HepG2 (cell line): ENCODE results near the gene PGS1. TPM values are rescaled to one million over a fixed set of nuclear protein-coding genes. Genes with fewer than 3 reads are reported as not detected.
A peak's percentile ranks its signal among the peaks of the same experiment; 100 is the strongest.

ENCODE experiments used
- CCAR2 ChIP-seq: fragments of 200-400 bp; formaldehyde crosslinking; optimal IDR thresholded peaks from 2 replicates; pipeline ENCODE3; 2018; ENCODE audit warnings: low read depth, mild to moderate bottlenecking, low read length, moderate library complexity
- ESRRA ChIP-seq: sonication (generic); formaldehyde crosslinking; IDR thresholded peaks from 2 replicates; pipeline ENCODE4 v1.5.1; 2020; ENCODE audit warnings: mild to moderate bottlenecking, low read depth, missing genetic modification reagents
- FOSL2 ChIP-seq: sonication (generic); formaldehyde crosslinking; IDR thresholded peaks from 2 replicates; pipeline ENCODE4 v1.4.0; 2020; ENCODE audit warnings: missing genetic modification reagents
- HOXA7 ChIP-seq: sonication (generic); formaldehyde crosslinking; IDR thresholded peaks from 2 replicates; pipeline ENCODE4 v1.8.1; 2022; ENCODE audit warnings: mild to moderate bottlenecking, missing genetic modification reagents, moderate library complexity
- MAFF ChIP-seq: IDR thresholded peaks from 2 replicates; pipeline ENCODE4 v1.6.1; 2011; ENCODE audit warnings: low read depth, low read length, improper control_type of control experiment
- MBD4 ChIP-seq: IDR thresholded peaks from 2 replicates; pipeline ENCODE4 v1.6.1; 2012; ENCODE audit warnings: low read length, inconsistent platforms, borderline replicate concordance
- MEIS2 ChIP-seq: sonication (generic); formaldehyde crosslinking; IDR thresholded peaks from 2 replicates; pipeline ENCODE4 v1.9.0; 2021; ENCODE audit warnings: mild to moderate bottlenecking, missing genetic modification reagents
- RBM39 ChIP-seq: fragments of 200-400 bp; formaldehyde crosslinking; IDR thresholded peaks from one replicate; pipeline ENCODE4 v1.6.1; 2018; ENCODE audit warnings: antibody characterized with exemption, mild to moderate bottlenecking, low read depth, low read length; ENCODE audit not compliant: poor library complexity, severe bottlenecking
- TAF15 ChIP-seq: fragments of 200-400 bp; formaldehyde crosslinking; IDR thresholded peaks from one replicate; pipeline ENCODE4 v1.6.1; 2018; ENCODE audit warnings: mild to moderate bottlenecking, low read depth, low read length; ENCODE audit not compliant: poor library complexity, severe bottlenecking
- TEAD2 ChIP-seq: sonication (generic); formaldehyde crosslinking; IDR thresholded peaks from 2 replicates; pipeline ENCODE4 v1.9.0; 2021; ENCODE audit warnings: missing genetic modification reagents
- ZFP36L1 ChIP-seq: sonication (generic); formaldehyde crosslinking; IDR thresholded peaks from 2 replicates; pipeline ENCODE4 v1.8.0; 2022; ENCODE audit warnings: mild to moderate bottlenecking, missing genetic modification reagents, moderate library complexity
- ZNF138 ChIP-seq: sonication (generic); formaldehyde crosslinking; IDR thresholded peaks from 2 replicates; pipeline ENCODE4 v1.5.0; 2020; ENCODE audit warnings: mild to moderate bottlenecking, low read depth, missing genetic modification reagents
- ZNF589 ChIP-seq: sonication (generic); formaldehyde crosslinking; conservative IDR thresholded peaks from 2 replicates; pipeline ENCODE4 v1.8.0; 2022; ENCODE audit warnings: mild to moderate bottlenecking, moderate library complexity, missing genetic modification reagents
- ZNF674 ChIP-seq: sonication (generic); formaldehyde crosslinking; IDR thresholded peaks from 2 replicates; pipeline ENCODE4 v1.5.0; 2020; ENCODE audit warnings: low read depth, mild to moderate bottlenecking, missing genetic modification reagents
- polyA plus RNA-seq, 8 experiments: library from polyadenylated mRNA; depleted of rRNA in 3 of 8; stranded (reverse) in 7 of 8; unstranded in 1 of 8; fragments of >200 nt; fragmentation: Illumina TruSeq in 4 of 8; extraction: Trizol in 4 of 8; gene quantifications; 2 replicates each; pipeline versions ENCODE4 v1.2.1 to v1.2.3, GENCODE V29; 2011 to 2016; ENCODE audit warnings: low read depth in 4 of 8, missing spikeins in 1 of 8, mixed read lengths in 1 of 8; ENCODE audit not compliant: insufficient read depth in 1 of 8
- total RNA-seq, 5 experiments: library from RNA; depleted of rRNA; stranded (reverse); fragments of >200 nt; fragmentation: Illumina TruSeq; extraction: Trizol; gene quantifications; 2 replicates each; pipeline ENCODE4 v1.2.3, GENCODE V29; 2016; ENCODE audit warnings: low read depth in 1 of 5
- TF ChIP-seq, protein P1 (sequence below): sonication (generic); formaldehyde crosslinking; IDR thresholded peaks from 2 replicates; pipeline ENCODE4 v1.4.0; 2020; ENCODE audit warnings: missing genetic modification reagents
- TF ChIP-seq, protein P2 (sequence below): sonication (generic); formaldehyde crosslinking; IDR thresholded peaks from 2 replicates; pipeline ENCODE4 v1.5.1; 2020; ENCODE audit warnings: missing genetic modification reagents, mild to moderate bottlenecking, borderline replicate concordance
- TF ChIP-seq, protein P3 (sequence below): sonication (generic); formaldehyde crosslinking; IDR thresholded peaks from 2 replicates; pipeline ENCODE4 v1.4.0; 2020; ENCODE audit warnings: missing genetic modification reagents

Gene PGS1
- total and polyA plus RNA-seq, 2 of the 13 experiments (the other 11 are each of a cell fraction or from before 2014, with no cell fraction given), result 25.9 to 31.5 TPM

DNA sequence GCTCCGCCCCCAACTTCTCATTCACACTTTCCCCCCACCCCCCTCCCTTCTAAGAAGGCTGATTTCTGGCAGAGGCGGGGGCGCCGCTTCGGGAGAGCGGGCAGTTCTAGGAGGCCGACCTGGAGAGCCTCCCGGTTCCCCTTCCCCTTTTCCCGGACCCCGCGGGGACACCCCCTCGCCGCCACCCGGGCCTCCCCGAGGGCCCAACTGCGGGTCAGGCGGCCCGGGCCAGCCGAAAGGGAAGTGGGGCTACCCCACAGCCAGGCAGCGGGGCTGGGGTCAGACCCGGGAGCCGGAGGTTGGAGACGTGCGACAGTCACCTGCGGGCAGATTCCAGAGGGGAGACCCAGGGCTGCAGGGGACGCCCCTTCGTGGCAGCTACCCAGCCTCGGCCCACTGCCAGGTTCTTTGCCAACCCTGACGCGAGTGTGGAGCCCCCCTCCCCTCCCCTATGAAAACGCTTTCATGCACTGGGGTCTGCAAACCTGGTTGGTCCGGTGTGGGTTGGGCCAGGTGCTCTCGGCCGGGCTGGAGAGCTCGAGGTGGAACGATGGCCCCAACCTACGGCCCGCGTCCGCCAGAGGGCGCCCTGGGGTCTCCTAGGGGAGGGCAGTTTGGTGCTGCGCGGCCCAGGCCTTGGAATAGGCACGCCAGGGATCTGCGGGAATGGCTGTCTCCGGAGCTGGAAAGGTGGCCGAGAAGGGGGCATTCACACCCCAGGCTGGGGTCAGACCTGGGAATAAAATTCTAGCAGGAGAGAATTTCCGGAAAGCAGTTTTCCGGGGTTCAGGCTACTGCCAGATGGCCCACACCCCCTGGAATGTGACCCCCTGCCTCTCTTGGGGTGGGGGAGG is 17.9 kb upstream of the PGS1 start (continued):
- TF ChIP-seq, protein P1, sequence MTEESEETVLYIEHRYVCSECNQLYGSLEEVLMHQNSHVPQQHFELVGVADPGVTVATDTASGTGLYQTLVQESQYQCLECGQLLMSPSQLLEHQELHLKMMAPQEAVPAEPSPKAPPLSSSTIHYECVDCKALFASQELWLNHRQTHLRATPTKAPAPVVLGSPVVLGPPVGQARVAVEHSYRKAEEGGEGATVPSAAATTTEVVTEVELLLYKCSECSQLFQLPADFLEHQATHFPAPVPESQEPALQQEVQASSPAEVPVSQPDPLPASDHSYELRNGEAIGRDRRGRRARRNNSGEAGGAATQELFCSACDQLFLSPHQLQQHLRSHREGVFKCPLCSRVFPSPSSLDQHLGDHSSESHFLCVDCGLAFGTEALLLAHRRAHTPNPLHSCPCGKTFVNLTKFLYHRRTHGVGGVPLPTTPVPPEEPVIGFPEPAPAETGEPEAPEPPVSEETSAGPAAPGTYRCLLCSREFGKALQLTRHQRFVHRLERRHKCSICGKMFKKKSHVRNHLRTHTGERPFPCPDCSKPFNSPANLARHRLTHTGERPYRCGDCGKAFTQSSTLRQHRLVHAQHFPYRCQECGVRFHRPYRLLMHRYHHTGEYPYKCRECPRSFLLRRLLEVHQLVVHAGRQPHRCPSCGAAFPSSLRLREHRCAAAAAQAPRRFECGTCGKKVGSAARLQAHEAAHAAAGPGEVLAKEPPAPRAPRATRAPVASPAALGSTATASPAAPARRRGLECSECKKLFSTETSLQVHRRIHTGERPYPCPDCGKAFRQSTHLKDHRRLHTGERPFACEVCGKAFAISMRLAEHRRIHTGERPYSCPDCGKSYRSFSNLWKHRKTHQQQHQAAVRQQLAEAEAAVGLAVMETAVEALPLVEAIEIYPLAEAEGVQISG (CRISPR knock-in tag), result peak; percentile 53
- TF ChIP-seq HOXA7, result no peak
- no peak for TF ChIP-seq ZFP36L1 (CRISPR knock-in tag)
- TF ChIP-seq FOSL2 (CRISPR knock-in tag), result peak; percentile 71
- no peak for TF ChIP-seq RBM39
- TF ChIP-seq, protein P2, sequence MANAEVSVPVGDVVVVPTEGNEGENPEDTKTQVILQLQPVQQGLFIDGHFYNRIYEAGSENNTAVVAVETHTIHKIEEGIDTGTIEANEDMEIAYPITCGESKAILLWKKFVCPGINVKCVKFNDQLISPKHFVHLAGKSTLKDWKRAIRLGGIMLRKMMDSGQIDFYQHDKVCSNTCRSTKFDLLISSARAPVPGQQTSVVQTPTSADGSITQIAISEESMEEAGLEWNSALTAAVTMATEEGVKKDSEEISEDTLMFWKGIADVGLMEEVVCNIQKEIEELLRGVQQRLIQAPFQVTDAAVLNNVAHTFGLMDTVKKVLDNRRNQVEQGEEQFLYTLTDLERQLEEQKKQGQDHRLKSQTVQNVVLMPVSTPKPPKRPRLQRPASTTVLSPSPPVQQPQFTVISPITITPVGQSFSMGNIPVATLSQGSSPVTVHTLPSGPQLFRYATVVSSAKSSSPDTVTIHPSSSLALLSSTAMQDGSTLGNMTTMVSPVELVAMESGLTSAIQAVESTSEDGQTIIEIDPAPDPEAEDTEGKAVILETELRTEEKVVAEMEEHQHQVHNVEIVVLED (CRISPR knock-in tag), result peak; percentile 50; the same call in 1 of the 2 replicates
- TF ChIP-seq ESRRA (CRISPR knock-in tag), result 0 out of 2 replicates have a peak, but pooled peaks have one; percentile 21
- TF ChIP-seq, protein P3, sequence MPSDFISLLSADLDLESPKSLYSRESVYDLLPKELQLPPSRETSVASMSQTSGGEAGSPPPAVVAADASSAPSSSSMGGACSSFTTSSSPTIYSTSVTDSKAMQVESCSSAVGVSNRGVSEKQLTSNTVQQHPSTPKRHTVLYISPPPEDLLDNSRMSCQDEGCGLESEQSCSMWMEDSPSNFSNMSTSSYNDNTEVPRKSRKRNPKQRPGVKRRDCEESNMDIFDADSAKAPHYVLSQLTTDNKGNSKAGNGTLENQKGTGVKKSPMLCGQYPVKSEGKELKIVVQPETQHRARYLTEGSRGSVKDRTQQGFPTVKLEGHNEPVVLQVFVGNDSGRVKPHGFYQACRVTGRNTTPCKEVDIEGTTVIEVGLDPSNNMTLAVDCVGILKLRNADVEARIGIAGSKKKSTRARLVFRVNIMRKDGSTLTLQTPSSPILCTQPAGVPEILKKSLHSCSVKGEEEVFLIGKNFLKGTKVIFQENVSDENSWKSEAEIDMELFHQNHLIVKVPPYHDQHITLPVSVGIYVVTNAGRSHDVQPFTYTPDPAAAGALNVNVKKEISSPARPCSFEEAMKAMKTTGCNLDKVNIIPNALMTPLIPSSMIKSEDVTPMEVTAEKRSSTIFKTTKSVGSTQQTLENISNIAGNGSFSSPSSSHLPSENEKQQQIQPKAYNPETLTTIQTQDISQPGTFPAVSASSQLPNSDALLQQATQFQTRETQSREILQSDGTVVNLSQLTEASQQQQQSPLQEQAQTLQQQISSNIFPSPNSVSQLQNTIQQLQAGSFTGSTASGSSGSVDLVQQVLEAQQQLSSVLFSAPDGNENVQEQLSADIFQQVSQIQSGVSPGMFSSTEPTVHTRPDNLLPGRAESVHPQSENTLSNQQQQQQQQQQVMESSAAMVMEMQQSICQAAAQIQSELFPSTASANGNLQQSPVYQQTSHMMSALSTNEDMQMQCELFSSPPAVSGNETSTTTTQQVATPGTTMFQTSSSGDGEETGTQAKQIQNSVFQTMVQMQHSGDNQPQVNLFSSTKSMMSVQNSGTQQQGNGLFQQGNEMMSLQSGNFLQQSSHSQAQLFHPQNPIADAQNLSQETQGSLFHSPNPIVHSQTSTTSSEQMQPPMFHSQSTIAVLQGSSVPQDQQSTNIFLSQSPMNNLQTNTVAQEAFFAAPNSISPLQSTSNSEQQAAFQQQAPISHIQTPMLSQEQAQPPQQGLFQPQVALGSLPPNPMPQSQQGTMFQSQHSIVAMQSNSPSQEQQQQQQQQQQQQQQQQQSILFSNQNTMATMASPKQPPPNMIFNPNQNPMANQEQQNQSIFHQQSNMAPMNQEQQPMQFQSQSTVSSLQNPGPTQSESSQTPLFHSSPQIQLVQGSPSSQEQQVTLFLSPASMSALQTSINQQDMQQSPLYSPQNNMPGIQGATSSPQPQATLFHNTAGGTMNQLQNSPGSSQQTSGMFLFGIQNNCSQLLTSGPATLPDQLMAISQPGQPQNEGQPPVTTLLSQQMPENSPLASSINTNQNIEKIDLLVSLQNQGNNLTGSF, result peak; percentile 46; the same call in 1 of the 2 replicates
- no peak for TF ChIP-seq ZNF589 (CRISPR knock-in tag)
- no peak for TF ChIP-seq MAFF
- no peak for TF ChIP-seq TEAD2 (CRISPR knock-in tag)
- TF ChIP-seq TAF15, result peak; percentile 36
- 0 out of 2 replicates have a peak, but pooled peaks have one; percentile 68 for TF ChIP-seq MEIS2 (CRISPR knock-in tag)
- no peak for TF ChIP-seq CCAR2
- TF ChIP-seq MBD4, result no peak
- TF ChIP-seq ZNF138 (CRISPR knock-in tag), result no peak
- TF ChIP-seq ZNF674 (CRISPR knock-in tag), result no peak
